ENCODE results near the gene GTPBP10. TPM values are rescaled to one million over a fixed set of nuclear protein-coding genes. Genes with fewer than 3 reads are reported as not detected.

The GTPBP10 gene
- total RNA-seq, 4 donors from 2014 or later = 8.4 to 28.5 (median 10.5) TPM

- TF ChIP-seq, protein P1, sequence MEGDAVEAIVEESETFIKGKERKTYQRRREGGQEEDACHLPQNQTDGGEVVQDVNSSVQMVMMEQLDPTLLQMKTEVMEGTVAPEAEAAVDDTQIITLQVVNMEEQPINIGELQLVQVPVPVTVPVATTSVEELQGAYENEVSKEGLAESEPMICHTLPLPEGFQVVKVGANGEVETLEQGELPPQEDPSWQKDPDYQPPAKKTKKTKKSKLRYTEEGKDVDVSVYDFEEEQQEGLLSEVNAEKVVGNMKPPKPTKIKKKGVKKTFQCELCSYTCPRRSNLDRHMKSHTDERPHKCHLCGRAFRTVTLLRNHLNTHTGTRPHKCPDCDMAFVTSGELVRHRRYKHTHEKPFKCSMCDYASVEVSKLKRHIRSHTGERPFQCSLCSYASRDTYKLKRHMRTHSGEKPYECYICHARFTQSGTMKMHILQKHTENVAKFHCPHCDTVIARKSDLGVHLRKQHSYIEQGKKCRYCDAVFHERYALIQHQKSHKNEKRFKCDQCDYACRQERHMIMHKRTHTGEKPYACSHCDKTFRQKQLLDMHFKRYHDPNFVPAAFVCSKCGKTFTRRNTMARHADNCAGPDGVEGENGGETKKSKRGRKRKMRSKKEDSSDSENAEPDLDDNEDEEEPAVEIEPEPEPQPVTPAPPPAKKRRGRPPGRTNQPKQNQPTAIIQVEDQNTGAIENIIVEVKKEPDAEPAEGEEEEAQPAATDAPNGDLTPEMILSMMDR (IDR thresholded peaks at IDR 0.05) = no peak
- no peak for DNase-seq (ENCODE audit: low spot score)
- ATAC-seq (ENCODE audit: low FRiP score) = no peak
These were observed 55.5 kb downstream of the GTPBP10 start for GRCh38 chr7:90401989-90402388.

- DNase-seq (ENCODE audit: low spot score) = no peak
- no peak for ATAC-seq (ENCODE audit: low FRiP score)
- TF ChIP-seq, protein P1 (IDR thresholded peaks at IDR 0.05) = no peak
These were observed 56.3 kb downstream of the GTPBP10 start for GRCh38 chr7:90402785-90403173.

- DNase-seq (ENCODE audit: low spot score) (peak; percentile 54), ATAC-seq (ENCODE audit: low FRiP score) (peak; percentile 99)
- TF ChIP-seq, protein P1 (IDR thresholded peaks at IDR 0.05) = no peak
These were observed 56.9 kb downstream of the GTPBP10 start, which contains the start of gene CLDN12 for GRCh38 chr7:90403174-90404113. TSS of gene CLDN12 (plus strand) at chr7:90403461. CDS start at chr7:90412677, 9,216 bp downstream.

- ATAC-seq (ENCODE audit: low FRiP score) = no peak
- DNase-seq (ENCODE audit: low spot score) = no peak
- TF ChIP-seq, protein P1 (IDR thresholded peaks at IDR 0.05) = no peak
These were observed 58.3 kb downstream of the GTPBP10 start for GRCh38 chr7:90404777-90405176.

DNA sequence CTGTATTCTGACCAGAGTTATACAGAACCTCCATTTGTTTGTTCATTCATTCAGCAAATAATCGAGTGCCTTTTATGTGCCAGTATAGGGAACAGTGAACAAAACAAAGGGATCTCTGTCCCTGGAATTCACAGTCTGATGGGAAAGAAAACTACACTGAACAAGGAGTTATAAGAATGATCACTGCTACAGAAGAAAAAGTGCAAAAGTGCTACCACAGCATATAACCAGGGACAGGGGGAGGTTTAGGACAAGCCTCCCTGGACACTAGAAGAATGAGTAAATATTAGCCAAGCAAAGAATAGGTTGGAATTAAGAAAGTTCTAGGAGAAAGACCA, 60.9 kb downstream of the GTPBP10 start:
- DNase-seq (ENCODE audit: low spot score) = no peak

DNA sequence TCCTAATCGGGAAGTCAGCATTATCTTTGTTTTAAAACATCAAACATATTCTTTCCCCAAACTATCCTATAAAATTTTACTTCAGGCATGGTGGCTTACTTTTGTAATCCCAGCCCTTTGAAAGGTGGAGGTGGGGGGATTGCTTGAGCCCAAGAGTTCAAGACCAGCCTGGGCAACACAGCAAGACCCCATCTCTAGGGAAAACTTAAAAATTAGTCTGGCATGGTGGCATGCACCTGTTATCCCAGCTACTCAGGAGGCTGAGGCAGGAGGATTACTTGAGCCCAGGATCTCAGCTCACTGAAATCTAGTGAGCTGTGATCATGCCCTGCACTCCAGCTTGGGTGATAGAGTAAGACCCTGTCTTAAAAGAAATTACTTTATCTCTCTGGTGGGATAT, 61.6 kb downstream of the GTPBP10 start:
- TF ChIP-seq, protein P1 (IDR thresholded peaks at IDR 0.05) = no peak
- no peak for DNase-seq (ENCODE audit: low spot score)
- no peak for ATAC-seq (ENCODE audit: low FRiP score)

More for the DNA sequence above, 60.9 kb downstream of the GTPBP10 start:
- TF ChIP-seq, protein P1 (IDR thresholded peaks at IDR 0.05) = no peak
- ATAC-seq (ENCODE audit: low FRiP score) = no peak

GRCh38 chr7:90409667-90410066, 63.2 kb downstream of the GTPBP10 start:
- TF ChIP-seq, protein P1 (IDR thresholded peaks at IDR 0.05) = no peak
- no peak for DNase-seq (ENCODE audit: low spot score)
- ATAC-seq (ENCODE audit: low FRiP score) = no peak
